GM12891 (cell line): ENCODE data around the gene EHMT1.

Source experiments
- POLR2A ChIP-seq: IDR thresholded peaks from 2 replicates; pipeline ENCODE4 v1.6.1; 2011; ENCODE audit warnings: low read depth, low read length, control low read depth
- POLR2AphosphoS5 ChIP-seq: IDR thresholded peaks from 2 replicates; pipeline ENCODE4 v1.6.1; 2011; ENCODE audit warnings: low read depth, low read length, control low read depth
- SPI1 ChIP-seq: IDR thresholded peaks from 2 replicates; pipeline ENCODE4 v1.6.1; 2011; ENCODE audit warnings: low read depth, low read length, control low read depth
- TAF1 ChIP-seq: IDR thresholded peaks from 2 replicates; pipeline ENCODE4 v1.6.1; 2011; ENCODE audit warnings: low read depth, low read length, control low read depth

DNA sequence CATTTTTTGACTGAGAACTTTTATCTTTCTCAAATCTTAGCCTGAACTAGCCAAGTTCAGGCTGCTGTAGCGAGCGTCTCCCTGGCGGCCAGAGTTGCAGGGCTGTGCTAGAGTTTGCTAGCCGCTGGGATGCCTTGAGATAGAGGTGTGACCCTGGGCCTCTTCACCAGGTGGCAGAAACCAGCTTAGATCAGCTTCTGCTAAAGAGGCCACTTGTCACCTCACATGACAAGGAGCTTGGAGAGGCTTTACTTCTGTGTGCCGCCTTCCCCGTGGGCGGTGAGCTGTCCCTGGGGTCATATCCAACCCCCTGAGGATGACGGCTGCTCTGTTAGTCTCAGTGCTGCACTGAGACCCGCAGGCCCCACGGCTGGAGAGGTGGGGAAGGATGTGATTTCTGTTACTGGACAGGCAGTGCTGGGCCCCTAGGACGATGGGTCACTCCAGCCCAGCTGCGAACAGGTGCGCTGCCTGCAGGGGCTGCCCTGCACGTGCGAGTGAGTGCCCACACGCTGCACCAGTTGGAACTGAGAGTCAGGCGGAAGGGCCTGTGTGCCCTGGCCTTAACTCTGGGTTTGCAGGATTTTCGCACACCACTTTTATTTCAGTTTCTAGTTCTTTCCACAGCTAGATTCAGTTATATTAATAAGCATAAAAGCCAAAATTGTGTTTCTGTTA is 63.8 kb downstream of the EHMT1 start:
- TF ChIP-seq POLR2AphosphoS5 (no peak), TAF1 (no peak), SPI1 (no peak), POLR2A (no peak)
